ENCODE results near the gene MYCL.

DNA sequence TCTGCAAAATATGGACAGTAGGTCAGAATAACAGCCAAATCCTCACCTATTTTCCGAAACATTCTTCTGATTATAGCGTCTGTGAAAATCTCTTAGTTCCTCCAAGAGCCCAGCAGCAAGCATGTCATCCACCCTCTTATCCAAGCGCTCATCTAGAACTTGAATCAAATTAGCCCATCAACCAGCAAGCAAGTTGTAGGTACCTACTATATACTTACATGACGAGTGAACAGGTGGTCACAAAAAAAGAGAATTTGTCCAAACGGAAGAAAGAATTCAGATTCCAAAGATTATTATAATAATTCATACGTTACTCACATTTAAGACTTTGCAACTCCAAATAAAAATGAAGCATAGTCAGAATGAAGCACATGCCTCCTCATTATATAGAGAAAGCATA is 53.8 kb downstream of the MYCL start:
- TF ChIP-seq ARNTL (CRISPR knock-in tag; IDR thresholded peaks at IDR 0.05; ENCODE audit: borderline replicate concordance, low read depth) (no peak), PATZ1 (CRISPR knock-in tag; IDR thresholded peaks at IDR 0.05; ENCODE audit: borderline replicate concordance) (no peak), ZNF8 (CRISPR knock-in tag; IDR thresholded peaks at IDR 0.05) (no peak), GLIS3 (CRISPR knock-in tag; IDR thresholded peaks at IDR 0.05) (no peak), BACH2 (CRISPR knock-in tag; IDR thresholded peaks at IDR 0.05; ENCODE audit: borderline replicate concordance) (no peak), RARB (CRISPR knock-in tag; IDR thresholded peaks at IDR 0.05) (no peak)
- TF ChIP-seq, protein P1, sequence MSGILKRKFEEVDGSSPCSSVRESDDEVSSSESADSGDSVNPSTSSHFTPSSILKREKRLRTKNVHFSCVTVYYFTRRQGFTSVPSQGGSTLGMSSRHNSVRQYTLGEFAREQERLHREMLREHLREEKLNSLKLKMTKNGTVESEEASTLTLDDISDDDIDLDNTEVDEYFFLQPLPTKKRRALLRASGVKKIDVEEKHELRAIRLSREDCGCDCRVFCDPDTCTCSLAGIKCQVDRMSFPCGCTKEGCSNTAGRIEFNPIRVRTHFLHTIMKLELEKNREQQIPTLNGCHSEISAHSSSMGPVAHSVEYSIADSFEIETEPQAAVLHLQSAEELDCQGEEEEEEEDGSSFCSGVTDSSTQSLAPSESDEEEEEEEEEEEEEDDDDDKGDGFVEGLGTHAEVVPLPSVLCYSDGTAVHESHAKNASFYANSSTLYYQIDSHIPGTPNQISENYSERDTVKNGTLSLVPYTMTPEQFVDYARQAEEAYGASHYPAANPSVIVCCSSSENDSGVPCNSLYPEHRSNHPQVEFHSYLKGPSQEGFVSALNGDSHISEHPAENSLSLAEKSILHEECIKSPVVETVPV (CRISPR knock-in tag; IDR thresholded peaks at IDR 0.05), result no peak
- TF ChIP-seq, protein P2, sequence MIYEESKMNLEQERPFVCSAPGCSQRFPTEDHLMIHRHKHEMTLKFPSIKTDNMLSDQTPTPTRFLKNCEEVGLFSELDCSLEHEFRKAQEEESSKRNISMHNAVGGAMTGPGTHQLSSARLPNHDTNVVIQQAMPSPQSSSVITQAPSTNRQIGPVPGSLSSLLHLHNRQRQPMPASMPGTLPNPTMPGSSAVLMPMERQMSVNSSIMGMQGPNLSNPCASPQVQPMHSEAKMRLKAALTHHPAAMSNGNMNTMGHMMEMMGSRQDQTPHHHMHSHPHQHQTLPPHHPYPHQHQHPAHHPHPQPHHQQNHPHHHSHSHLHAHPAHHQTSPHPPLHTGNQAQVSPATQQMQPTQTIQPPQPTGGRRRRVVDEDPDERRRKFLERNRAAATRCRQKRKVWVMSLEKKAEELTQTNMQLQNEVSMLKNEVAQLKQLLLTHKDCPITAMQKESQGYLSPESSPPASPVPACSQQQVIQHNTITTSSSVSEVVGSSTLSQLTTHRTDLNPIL (CRISPR knock-in tag; IDR thresholded peaks at IDR 0.05; ENCODE audit: low read depth), result no peak

All from SK-N-SH treated with all-trans-retinoic acid at 6 μM for 48 hours (cell line).